GM19023 (cell line): ENCODE measurements around the gene PSENEN.
"Not testable (repeated sequence)": the region's sequence is repeated elsewhere in the genome, so short reads cannot be mapped to it uniquely, and the experiment has no call there.

Experiments used
- ATAC-seq: cut with Tn5 transposase; IDR thresholded peaks from one replicate; pipeline ENCODE4 v1.9.1; 2021; ENCODE audit warnings: mild to moderate bottlenecking, moderate library complexity; ENCODE audit not compliant: unreplicated experiment

The PSENEN gene

GRCh38 chr19:35718345-35719041, 27.0 kb upstream of the PSENEN start:
- no peak for ATAC-seq

- ATAC-seq: no peak
Observed at GRCh38 chr19:35719402-35720162, 25.9 kb upstream of the PSENEN start.

GRCh38 chr19:35720163-35720524, 25.3 kb upstream of the PSENEN start:
- no peak for ATAC-seq

GRCh38 chr19:35720648-35721047, 24.8 kb upstream of the PSENEN start:
- ATAC-seq: no peak

DNA sequence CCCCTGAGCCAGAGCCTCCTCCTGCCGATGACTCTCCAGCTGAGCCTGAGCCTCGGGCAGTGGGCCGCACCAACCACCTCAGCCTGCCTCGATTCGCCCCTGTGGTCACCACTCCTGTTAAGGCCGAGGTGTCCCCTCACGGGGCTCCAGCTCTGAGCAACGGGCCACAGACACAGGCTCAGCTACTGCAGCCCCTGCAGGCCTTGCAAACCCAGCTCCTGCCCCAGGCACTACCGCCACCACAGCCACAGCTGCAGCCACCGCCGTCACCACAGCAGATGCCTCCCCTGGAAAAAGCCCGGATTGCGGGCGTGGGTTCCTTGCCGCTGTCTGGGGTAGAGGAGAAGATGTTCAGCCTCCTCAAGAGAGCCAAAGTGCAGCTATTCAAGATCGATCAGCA, 24.1 kb upstream of the PSENEN start:
- ATAC-seq: no peak

- no peak for ATAC-seq
Observed at GRCh38 chr19:35722461-35722860, 23.0 kb upstream of the PSENEN start.

GRCh38 chr19:35722897-35723296, 22.6 kb upstream of the PSENEN start:
- no peak for ATAC-seq

DNA sequence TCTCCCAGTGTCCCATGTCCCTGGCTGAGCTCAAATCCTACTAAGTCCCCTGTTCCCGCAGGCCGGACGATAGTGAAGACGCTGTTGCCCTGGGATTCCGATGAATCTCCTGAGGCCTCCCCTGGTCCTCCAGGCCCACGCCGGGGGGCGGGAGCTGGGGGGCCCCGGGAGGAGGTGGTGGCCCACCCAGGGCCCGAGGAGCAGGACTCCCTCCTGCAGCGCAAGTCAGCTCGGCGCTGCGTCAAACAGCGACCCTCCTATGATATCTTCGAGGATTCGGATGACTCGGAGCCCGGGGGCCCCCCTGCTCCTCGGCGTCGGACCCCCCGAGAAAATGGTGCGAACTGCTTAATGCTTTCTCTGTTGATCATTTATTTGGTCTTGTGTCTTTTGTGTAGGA, 21.8 kb upstream of the PSENEN start:
- ATAC-seq: no peak

GRCh38 chr19:35724132-35724531, 21.3 kb upstream of the PSENEN start:
- ATAC-seq: not testable (repeated sequence)

DNA sequence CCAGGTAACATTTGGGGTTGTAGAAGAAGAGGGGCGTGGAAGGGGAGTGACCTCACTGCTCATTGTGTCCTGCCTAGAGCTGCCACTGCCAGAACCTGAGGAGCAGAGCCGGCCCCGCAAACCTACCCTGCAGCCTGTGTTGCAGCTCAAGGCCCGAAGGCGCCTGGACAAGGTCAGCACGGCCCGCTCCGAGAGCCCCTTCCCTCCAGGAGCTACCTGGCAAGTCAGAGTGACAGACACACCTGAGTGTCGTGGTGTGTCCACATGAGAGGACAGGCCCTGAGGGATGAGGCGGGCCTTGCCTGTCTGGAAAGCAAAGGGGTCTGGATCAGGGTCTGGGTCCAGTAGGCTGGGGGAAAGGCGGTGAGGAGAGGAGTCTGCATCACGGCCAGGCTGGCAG, 20.9 kb upstream of the PSENEN start:
- ATAC-seq: no peak

- ATAC-seq: no peak
Observed at GRCh38 chr19:35725216-35725861, 20.1 kb upstream of the PSENEN start.

DNA sequence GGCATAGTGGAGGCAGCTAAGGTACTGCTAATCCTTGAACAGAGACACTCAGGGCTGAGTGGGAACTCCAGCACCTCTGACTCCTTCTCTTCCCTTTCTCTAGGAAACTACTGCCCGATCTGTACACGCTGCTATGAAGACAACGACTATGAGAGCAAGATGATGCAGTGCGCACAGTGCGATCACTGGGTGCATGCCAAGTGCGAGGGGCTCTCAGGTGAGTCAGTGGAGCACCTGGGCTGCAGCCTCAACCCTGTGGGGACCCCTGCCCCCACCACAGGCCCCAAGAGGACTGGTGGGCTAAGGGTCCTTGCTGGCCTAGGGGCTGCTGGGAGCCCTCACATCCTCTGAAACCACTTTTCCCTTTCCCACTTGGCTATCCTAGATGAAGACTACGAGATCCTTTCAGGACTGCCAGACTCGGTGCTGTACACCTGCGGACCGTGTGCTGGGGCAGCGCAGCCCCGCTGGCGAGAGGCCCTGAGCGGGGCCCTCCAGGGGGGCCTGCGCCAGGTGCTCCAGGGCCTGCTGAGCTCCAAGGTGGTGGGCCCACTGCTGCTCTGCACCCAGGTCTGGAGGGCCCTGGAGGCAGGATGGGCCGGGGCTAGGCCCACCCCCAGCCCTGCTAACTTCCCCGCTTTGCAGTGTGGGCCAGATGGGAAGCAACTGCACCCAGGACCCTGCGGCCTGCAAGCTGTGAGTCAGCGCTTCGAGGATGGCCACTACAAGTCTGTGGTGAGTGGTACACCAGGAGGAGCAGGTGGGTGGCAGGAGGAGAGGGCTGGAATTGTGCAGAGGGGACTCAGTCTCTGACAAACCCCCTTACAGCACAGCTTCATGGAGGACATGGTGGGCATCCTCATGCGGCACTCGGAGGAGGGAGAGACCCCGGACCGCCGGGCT, 18.1 kb upstream of the PSENEN start:
- no peak for ATAC-seq

DNA sequence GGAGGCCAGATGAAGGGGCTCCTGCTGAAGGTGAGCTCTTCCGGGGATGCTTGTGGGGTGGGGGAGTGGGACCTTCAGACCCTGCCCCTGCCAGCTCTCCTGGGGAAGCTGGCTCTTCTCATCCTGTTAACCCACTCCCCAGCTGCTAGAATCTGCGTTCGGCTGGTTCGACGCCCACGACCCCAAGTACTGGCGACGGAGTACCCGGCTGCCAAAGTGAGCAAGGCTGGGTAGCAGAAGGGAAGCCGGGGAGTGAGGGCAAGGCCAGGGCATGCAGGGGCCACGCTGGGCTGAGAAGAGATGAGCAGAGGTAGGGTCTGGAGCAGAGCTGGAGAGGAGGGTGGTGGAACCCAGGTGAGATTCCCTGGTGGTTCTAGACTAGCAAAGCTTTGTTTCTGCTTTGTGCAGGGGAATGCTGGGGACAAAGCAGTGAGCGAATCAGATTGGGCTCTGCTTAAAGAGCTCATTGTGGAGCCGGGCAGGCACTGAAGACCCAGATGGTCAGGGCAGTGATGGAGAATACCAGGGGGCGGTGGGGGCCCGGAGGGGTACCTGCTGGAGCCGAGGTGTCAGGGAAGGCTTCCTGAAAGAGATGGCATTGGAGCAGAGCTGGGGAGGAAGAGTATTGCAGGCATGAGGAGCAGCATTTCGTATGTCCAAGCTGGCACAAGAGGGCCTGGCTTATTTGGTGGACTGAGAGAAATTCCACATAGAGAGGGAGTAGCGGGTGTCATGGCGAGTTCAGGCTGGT, 17.3 kb upstream of the PSENEN start:
- no peak for ATAC-seq

DNA sequence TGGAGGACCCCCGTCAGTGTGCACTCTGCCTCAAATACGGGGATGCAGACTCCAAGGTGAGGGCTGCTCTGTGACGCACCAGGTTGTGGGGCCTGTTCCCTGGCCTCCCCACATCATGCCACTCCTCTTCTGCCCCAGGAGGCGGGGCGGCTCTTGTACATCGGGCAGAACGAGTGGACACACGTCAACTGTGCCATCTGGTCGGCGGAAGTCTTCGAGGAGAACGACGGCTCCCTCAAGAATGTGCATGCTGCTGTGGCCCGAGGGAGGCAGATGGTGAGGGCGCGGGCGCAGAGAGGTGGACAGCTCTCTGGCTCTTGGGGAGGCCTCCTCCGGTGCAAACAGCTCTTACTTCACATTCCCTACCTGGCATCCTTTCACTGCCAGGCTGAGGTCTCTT, 16.4 kb upstream of the PSENEN start:
- no peak for ATAC-seq

DNA sequence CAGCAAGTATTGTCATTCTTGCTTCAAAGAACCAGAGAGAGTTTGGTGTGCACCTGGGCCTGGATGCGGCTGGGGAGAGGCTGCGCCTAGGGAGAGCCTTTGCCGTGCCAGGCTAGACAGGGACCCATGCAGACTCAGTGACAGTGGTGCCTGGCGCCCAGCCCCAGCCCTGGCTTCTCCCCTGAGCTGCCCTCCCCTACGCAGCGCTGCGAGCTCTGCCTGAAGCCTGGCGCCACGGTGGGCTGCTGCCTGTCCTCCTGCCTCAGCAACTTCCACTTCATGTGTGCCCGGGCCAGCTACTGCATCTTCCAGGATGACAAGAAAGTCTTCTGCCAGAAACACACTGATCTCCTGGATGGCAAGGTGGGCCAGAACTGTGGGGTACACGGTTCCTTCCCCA, 15.7 kb upstream of the PSENEN start:
- no peak for ATAC-seq

- no peak for ATAC-seq
Observed at GRCh38 chr19:35730326-35730725, 15.1 kb upstream of the PSENEN start.

GRCh38 chr19:35731353-35731752, 14.1 kb upstream of the PSENEN start:
- ATAC-seq: no peak

DNA sequence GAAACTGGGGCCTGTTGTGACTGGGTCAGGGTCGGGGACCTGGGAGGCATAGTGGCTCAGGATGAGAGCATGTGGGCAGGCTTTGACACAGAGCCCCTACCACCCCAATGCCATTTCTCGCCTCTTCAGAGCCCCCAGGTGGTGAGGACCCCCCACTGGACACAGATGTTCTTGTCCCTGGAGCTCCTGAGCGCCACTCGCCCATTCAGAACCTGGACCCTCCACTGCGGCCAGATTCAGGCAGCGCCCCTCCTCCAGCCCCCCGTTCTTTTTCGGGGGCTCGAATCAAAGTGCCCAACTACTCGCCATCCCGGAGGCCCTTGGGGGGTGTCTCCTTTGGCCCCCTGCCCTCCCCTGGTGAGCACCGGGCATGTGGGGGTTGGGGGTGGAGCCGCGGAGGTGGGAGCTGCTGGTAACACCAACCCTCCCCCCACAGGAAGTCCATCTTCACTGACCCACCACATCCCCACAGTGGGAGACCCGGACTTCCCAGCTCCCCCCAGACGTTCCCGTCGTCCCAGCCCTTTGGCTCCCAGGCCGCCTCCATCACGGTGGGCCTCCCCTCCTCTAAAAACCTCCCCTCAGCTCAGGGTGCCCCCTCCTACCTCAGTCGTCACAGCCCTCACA, 13.6 kb upstream of the PSENEN start:
- no peak for ATAC-seq

- ATAC-seq: no peak
Observed at GRCh38 chr19:35732540-35733179, 12.8 kb upstream of the PSENEN start.
